H1 (cell line): Measurements from ENCODE around the gene NFE2L2. TPM values are rescaled to one million over a fixed set of nuclear protein-coding genes. Genes with fewer than 3 reads are reported as not detected.

Experiments used
- CTCF ChIA-PET: fragments of 300-600 bp; sonication (Branson Sonifier 250); formaldehyde crosslinking; loops from one replicate; lab custom pipeline; 2021; ENCODE audit not compliant: partially characterized antibody; lab: Charles Lee
- POLR2A ChIA-PET: fragments of 300-600 bp; sonication (Branson Sonifier 250); formaldehyde crosslinking; loops from one replicate; lab custom pipeline; 2021; ENCODE audit warnings: inconsistent platforms; ENCODE audit not compliant: partially characterized antibody; lab: Charles Lee
- DNase-seq, 2 experiments: peaks; one replicate each; pipeline versions ENCODE4 v3.0.0 to v3.0.0-alpha.2; 2010 to 2022; ENCODE audit warnings: low spot score in 2 of 2, low read depth in 1 of 2, mixed read lengths in 1 of 2
- FAIRE-seq: peaks from 2 replicates; lab custom pipeline; 2011; peaks lifted over from hg19 to GRCh38; lab: Jason Lieb, UNC
- H2AFZ ChIP-seq: 2 replicates; pipeline ENCODE4 v1.8.1; 2012; ENCODE audit warnings: low read length, inconsistent platforms
- H2AK5ac ChIP-seq: 2 replicates; pipeline ENCODE4 v1.6.1; 2013; ENCODE audit warnings: low read depth, low read length
- H2BK120ac ChIP-seq: replicated peaks from 2 replicates; pipeline ENCODE3; 2013; ENCODE audit warnings: low read depth, low read length, inconsistent platforms
- H2BK12ac ChIP-seq: 2 replicates; pipeline ENCODE4 v1.6.1; 2013; ENCODE audit warnings: low read depth, low read length
- H2BK15ac ChIP-seq: 2 replicates; pipeline ENCODE4 v1.6.1; 2013; ENCODE audit warnings: low read length
- H2BK20ac ChIP-seq: 2 replicates; pipeline ENCODE4 v1.6.1; 2013; ENCODE audit warnings: low read length
- H2BK5ac ChIP-seq: 2 replicates; pipeline ENCODE4 v1.6.1; 2013; ENCODE audit warnings: low read depth, low read length
- H3K14ac ChIP-seq: 2 replicates; pipeline ENCODE4 v1.6.1; 2013; ENCODE audit warnings: inconsistent platforms; ENCODE audit not compliant: insufficient read length
- H3K18ac ChIP-seq: 2 replicates; pipeline ENCODE4 v1.6.1; 2013; ENCODE audit warnings: low read length; ENCODE audit errors: extremely low read depth
- H3K23ac ChIP-seq: 2 replicates; pipeline ENCODE4 v1.6.1; 2013; ENCODE audit warnings: inconsistent platforms; ENCODE audit not compliant: insufficient read length
- H3K23me2 ChIP-seq: 2 replicates; pipeline ENCODE4 v1.6.1; 2013; ENCODE audit warnings: low read depth, low read length
- H3K27ac ChIP-seq: 2 replicates; pipeline ENCODE4 v1.6.1; 2011; ENCODE audit warnings: low read depth, low read length, inconsistent platforms
- H3K27me3 ChIP-seq, 4 experiments: replicated peaks in 1 of 4; 1 replicate in 1 of 4; 2 replicates in 3 of 4; pipeline versions ENCODE4 v1.6.1 to v1.8.1; 2011 to 2013; ENCODE audit warnings: low read length in 3 of 4, mild to moderate bottlenecking in 3 of 4, inconsistent platforms in 2 of 4, mixed read lengths in 2 of 4, moderate library complexity in 1 of 4; ENCODE audit not compliant: control insufficient read depth in 3 of 4, insufficient read depth in 3 of 4; ENCODE audit errors: extremely low read depth in 1 of 4
- H3K36me3 ChIP-seq, 4 experiments: 2 replicates each; pipeline versions ENCODE4 v1.6.1 to v1.8.1; 2011 to 2013; ENCODE audit warnings: mild to moderate bottlenecking in 4 of 4, low read length in 3 of 4, moderate library complexity in 2 of 4, control low read depth in 1 of 4, inconsistent platforms in 1 of 4; ENCODE audit not compliant: insufficient read depth in 4 of 4, control insufficient read depth in 2 of 4
- H3K4ac ChIP-seq: replicated peaks from 2 replicates; pipeline ENCODE3; 2013; ENCODE audit warnings: low read length, low read depth, mixed read lengths, inconsistent platforms; ENCODE audit not compliant: insufficient read length
- H3K4me1 ChIP-seq, 4 experiments: replicated peaks in 1 of 4; 1 replicate in 1 of 4; 2 replicates in 3 of 4; pipeline versions ENCODE4 v1.6.1 to v1.8.1; 2011 to 2013; ENCODE audit warnings: low read length in 3 of 4, inconsistent platforms in 2 of 4, mixed read lengths in 1 of 4; ENCODE audit not compliant: insufficient read depth in 4 of 4, control insufficient read depth in 3 of 4
- H3K4me2 ChIP-seq, 2 experiments: 2 replicates each; pipeline versions ENCODE4 v1.6.1 to v1.8.1; 2011 to 2013; ENCODE audit warnings: low read depth in 2 of 2, low read length in 2 of 2, control low read depth in 1 of 2, inconsistent platforms in 1 of 2, mild to moderate bottlenecking in 1 of 2; ENCODE audit not compliant: insufficient read depth in 1 of 2
- H3K4me3 ChIP-seq, 4 experiments: fragments of 200-600, 300-600 bp in 1 of 4; sonication (generic), shearing (Covaris generic), sonication (Bioruptor Twin) in 1 of 4; 2 replicates each; pipeline versions ENCODE4 v1.5.1 to v1.8.1; 2011 to 2016; ENCODE audit warnings: low read length in 4 of 4, low read depth in 3 of 4, control low read depth in 2 of 4, inconsistent platforms in 2 of 4, mild to moderate bottlenecking in 2 of 4, mixed read lengths in 1 of 4, moderate library complexity in 1 of 4; ENCODE audit not compliant: insufficient read depth in 2 of 4; ENCODE audit errors: extremely low read depth in 1 of 4
- H3K56ac ChIP-seq: replicated peaks from 2 replicates; pipeline ENCODE3; 2013; ENCODE audit warnings: low read depth, mild to moderate bottlenecking, mixed read lengths, low read length, inconsistent platforms; ENCODE audit not compliant: insufficient read length
- H3K79me1 ChIP-seq: 2 replicates; pipeline ENCODE4 v1.6.1; 2013; ENCODE audit warnings: low read depth, low read length, control low read depth
- H3K79me2 ChIP-seq, 2 experiments: 2 replicates each; pipeline versions ENCODE4 v1.6.1 to v1.8.1; 2012 to 2013; ENCODE audit warnings: low read length in 2 of 2, mild to moderate bottlenecking in 2 of 2, inconsistent platforms in 1 of 2; ENCODE audit not compliant: insufficient read depth in 2 of 2, control insufficient read depth in 1 of 2
- H3K9ac ChIP-seq, 4 experiments: replicated peaks in 1 of 4; 1 replicate in 1 of 4; 2 replicates in 3 of 4; pipeline versions ENCODE4 v1.6.1 to v1.8.1; 2011 to 2013; ENCODE audit warnings: low read depth in 3 of 4, low read length in 3 of 4, control low read depth in 2 of 4, mild to moderate bottlenecking in 2 of 4, moderate library complexity in 2 of 4, inconsistent platforms in 1 of 4; ENCODE audit errors: extremely low read depth in 1 of 4
- H3K9me3 ChIP-seq, 2 experiments: 2 replicates each; pipeline versions ENCODE4 v1.6.1 to v1.8.1; 2012 to 2013; ENCODE audit warnings: mild to moderate bottlenecking in 2 of 2, moderate library complexity in 2 of 2, control low read depth in 1 of 2, inconsistent platforms in 1 of 2, low read depth in 1 of 2, low read length in 1 of 2, mixed read lengths in 1 of 2; ENCODE audit not compliant: insufficient read depth in 2 of 2
- H4K20me1 ChIP-seq, 2 experiments: replicated peaks in 1 of 2; 2 replicates each; pipeline versions ENCODE3 to v1.8.1; 2011 to 2013; ENCODE audit warnings: inconsistent platforms in 2 of 2, low read length in 2 of 2, mild to moderate bottlenecking in 1 of 2; ENCODE audit not compliant: insufficient read depth in 2 of 2, control insufficient read depth in 1 of 2
- H4K5ac ChIP-seq: 2 replicates; pipeline ENCODE4 v1.6.1; 2013; ENCODE audit warnings: low read length, low read depth, mixed read lengths, inconsistent platforms; ENCODE audit not compliant: insufficient read length
- H4K8ac ChIP-seq: 2 replicates; pipeline ENCODE4 v1.8.0; 2013; ENCODE audit warnings: mild to moderate bottlenecking, moderate library complexity, low read length, inconsistent platforms; ENCODE audit not compliant: insufficient read depth; ENCODE audit errors: extremely low read depth
- H4K91ac ChIP-seq: replicated peaks from 2 replicates; pipeline ENCODE3; 2013; ENCODE audit warnings: low read length, mixed read lengths, inconsistent platforms; ENCODE audit not compliant: insufficient read length
- CTBP2 ChIP-seq: IDR thresholded peaks from 2 replicates; pipeline ENCODE4 v1.7.0; 2011; ENCODE audit warnings: borderline replicate concordance, mild to moderate bottlenecking, moderate library complexity, mixed read lengths, low read length; ENCODE audit not compliant: insufficient read depth, insufficient read length
- FOSL1 ChIP-seq: IDR thresholded peaks from 2 replicates; pipeline ENCODE4 v1.6.1; 2011; ENCODE audit warnings: mild to moderate bottlenecking, low read depth, low read length, moderate library complexity; ENCODE audit not compliant: insufficient read depth
- KDM4A ChIP-seq: IDR thresholded peaks from one replicate; pipeline ENCODE4 v1.7.1; 2012; ENCODE audit warnings: low read depth, mild to moderate bottlenecking, moderate library complexity, low read length, inconsistent platforms; ENCODE audit not compliant: severe bottlenecking
- RAD21 ChIP-seq, 2 experiments: IDR thresholded peaks in 1 of 2; conservative IDR thresholded peaks in 1 of 2; 2 replicates each; pipeline ENCODE4 v1.6.1; 2011; ENCODE audit warnings: low read depth in 2 of 2, low read length in 2 of 2, improper control_type of control experiment in 1 of 2, inconsistent platforms in 1 of 2, mild to moderate bottlenecking in 1 of 2, moderate library complexity in 1 of 2
- RBBP5 ChIP-seq: IDR thresholded peaks from 2 replicates; pipeline ENCODE4 v1.7.1; 2012; ENCODE audit warnings: low read depth, mild to moderate bottlenecking, inconsistent platforms, low read length, moderate library complexity, borderline replicate concordance
- SP2 ChIP-seq: IDR thresholded peaks from 2 replicates; pipeline ENCODE4 v1.6.1; 2012; ENCODE audit warnings: mild to moderate bottlenecking, low read length, inconsistent platforms
- SP4 ChIP-seq: IDR thresholded peaks from 2 replicates; pipeline ENCODE4 v1.6.1; 2012; ENCODE audit warnings: low read length, inconsistent platforms
- TAF1 ChIP-seq: IDR thresholded peaks from 2 replicates; pipeline ENCODE4 v1.6.1; 2011; ENCODE audit warnings: mild to moderate bottlenecking, low read depth, low read length
- TEAD4 ChIP-seq: IDR thresholded peaks from 2 replicates; pipeline ENCODE4 v1.6.1; 2012; ENCODE audit warnings: low read depth, low read length, inconsistent platforms, mixed read lengths
- ZNF274 ChIP-seq: IDR thresholded peaks from 2 replicates; pipeline ENCODE4 v1.7.0; 2012; ENCODE audit warnings: low read length, borderline replicate concordance; ENCODE audit errors: extremely low read depth
- WGBS, 2 experiments: shearing (Covaris generic) in 1 of 2; methylation state at CpG; one replicate each; pipeline versions ENCODE4 v1.1.6 to v1.1.7; 2013 to 2015; ENCODE audit warnings: low lambda C conversion rate in 2 of 2, mixed read lengths in 2 of 2, inconsistent platforms in 1 of 2, low coverage in 1 of 2, missing lambda C conversion rate in 1 of 2; ENCODE audit not compliant: insufficient replicate concordance in 2 of 2, insufficient coverage in 1 of 2, insufficient read length in 1 of 2; ENCODE audit errors: extremely low coverage in 1 of 2, missing lambda C conversion rate in 1 of 2; 5-methylcytosine and 5-hydroxymethylcytosine counted together
- polyA plus RNA-seq, 7 experiments: library from polyadenylated mRNA; depleted of rRNA in 3 of 7; stranded (reverse) in 5 of 7; unstranded in 2 of 7; fragments of >200 nt in 5 of 7; fragments of 200-250 nt in 2 of 7; gene quantifications; 1 replicate in 5 of 7; 2 replicates in 1 of 7; 4 replicates in 1 of 7; pipeline versions ENCODE4 v1.2.1 to v1.2.3, GENCODE V29; 2011 to 2013; ENCODE audit warnings: missing spikeins in 2 of 7, mixed read lengths in 2 of 7
- total RNA-seq: library from RNA; stranded (reverse); fragmentation: NEBNext Ultra II Directional; extraction: Animal tissue kit (Norgen Biotek cat#: 25700); gene quantifications from 2 replicates; pipeline ENCODE4 v1.2.1, GENCODE V29; 2021

NFE2L2 gene
- total and polyA plus RNA-seq, 2 of the 8 experiments (the other 6 are each of a cell fraction or from before 2014, with no cell fraction given), result 33.2 to 34.5 TPM

- 87% methylated on average over 6 of the region's 6 CpGs; no CpG with 5 or more reads in 1 of the 2 experiments for WGBS, 2 experiments
- TF ChIP-seq RAD21 (IDR thresholded peaks at IDR 0.05 in 1 of 2, conservative IDR thresholded peaks at IDR 0.05 in 1 of 2; ENCODE audit: low read depth in 2 of 2, low read length in 2 of 2), result no peak
- TF ChIP-seq RBBP5, result no peak
- TF ChIP-seq SP2, result no peak
- no peak for TF ChIP-seq SP4
- no peak for TF ChIP-seq FOSL1
- TF ChIP-seq KDM4A, result no peak
- no peak for TF ChIP-seq CTBP2
- no peak for TF ChIP-seq TAF1
- TF ChIP-seq TEAD4, result no peak
- no peak for TF ChIP-seq ZNF274
Measured at GRCh38 chr2:177235855-177236437, 28.6 kb downstream of the NFE2L2 start.

More at GRCh38 chr2:177235855-177236437, 28.6 kb downstream of the NFE2L2 start:
- Histone ChIP-seq H4K5ac (no peak overlapping the region), H2BK20ac (no peak overlapping the region), H2AFZ (no peak overlapping the region), H3K56ac (no peak overlapping the region), H3K9me3 (no peaks in the 10 kb centered on the region), H3K79me2 (peaks cover 7 to 52% of the 10 kb centered on the region in 2 experiments; a peak in 3 of 4 replicates), H2BK5ac (no peak overlapping the region), H3K4me3 (no peak overlapping the region), H3K4ac (no peak overlapping the region), H2BK15ac (no peak overlapping the region), H3K23ac (no peak overlapping the region), H3K18ac (no peak overlapping the region), H3K27me3 (no peaks in the 10 kb centered on the region), H3K4me1 (no peaks in the 10 kb centered on the region), H3K79me1 (peaks cover 6% of the 10 kb centered on the region), H4K91ac (no peak overlapping the region), H4K8ac (no peak overlapping the region), H3K27ac (no peak overlapping the region), H2BK120ac (no peak overlapping the region), H3K14ac (no peak overlapping the region), H3K9ac (no peak overlapping the region), H3K36me3 (peaks cover 8 to 27% (median 23%) of the 10 kb centered on the region in 4 experiments; a peak in 7 of 8 replicates), H4K20me1 (peaks cover 2 to 4% of the 10 kb centered on the region in 2 experiments), H2AK5ac (no peak overlapping the region), H2BK12ac (no peak overlapping the region), H3K4me2 (no peak overlapping the region), H3K23me2 (no peaks in the 10 kb centered on the region)
- no peak for FAIRE-seq
- ChIA-PET CTCF (interaction anchor here (0.9 to 5.9 kb wide), 8 partner anchors 18 to 71 kb away, joined by 3 to 41 read pairs (median 4); no protein-coding TSS in a partner anchor), POLR2A (interaction anchor here (1.0 to 7.1 kb wide), 7 partner anchors 8 to 29 kb away, joined by 4 to 56 read pairs (median 7); partner anchors contain the start of gene NFE2L2)
- no peak for DNase-seq
